ENCODE results near the gene GUCA2B.

GUCA2B gene

DNA sequence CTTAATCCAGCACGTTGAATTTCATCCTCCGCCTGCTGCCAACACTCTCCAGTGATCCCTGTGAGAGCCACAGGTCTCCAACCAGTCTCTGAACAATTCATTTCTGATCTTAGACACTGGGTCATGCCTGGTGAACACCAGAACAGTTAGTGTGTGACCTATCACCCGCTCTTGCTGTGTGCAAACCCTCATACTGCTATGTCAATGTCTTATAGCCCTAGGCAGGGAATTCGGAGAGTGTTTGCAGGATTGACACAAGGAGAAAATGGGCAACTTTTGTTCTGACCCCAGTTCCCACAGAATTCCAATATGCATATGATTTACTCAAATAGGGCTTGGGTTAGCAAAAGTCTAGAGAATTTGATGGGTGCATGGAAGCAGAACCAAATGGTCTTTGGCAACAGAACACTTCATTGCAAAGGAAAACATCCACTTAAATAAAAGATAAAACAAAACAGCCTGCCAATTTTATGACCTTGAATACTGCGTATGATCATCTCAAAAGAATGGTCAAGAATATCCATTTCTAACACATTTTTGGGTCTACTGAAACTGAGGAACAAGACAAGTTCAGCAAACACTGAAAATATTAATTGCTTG, 23.0 kb upstream of the GUCA2B start:
- H3K9me2 ChIP-seq (replicated peaks; ENCODE audit: low read depth, low read length): no peaks in the 10 kb centered on the region
- no peak for TF ChIP-seq EZH2phosphoT487 (IDR thresholded peaks at IDR 0.05; ENCODE audit: borderline replicate concordance)
- TF ChIP-seq, protein P1, sequence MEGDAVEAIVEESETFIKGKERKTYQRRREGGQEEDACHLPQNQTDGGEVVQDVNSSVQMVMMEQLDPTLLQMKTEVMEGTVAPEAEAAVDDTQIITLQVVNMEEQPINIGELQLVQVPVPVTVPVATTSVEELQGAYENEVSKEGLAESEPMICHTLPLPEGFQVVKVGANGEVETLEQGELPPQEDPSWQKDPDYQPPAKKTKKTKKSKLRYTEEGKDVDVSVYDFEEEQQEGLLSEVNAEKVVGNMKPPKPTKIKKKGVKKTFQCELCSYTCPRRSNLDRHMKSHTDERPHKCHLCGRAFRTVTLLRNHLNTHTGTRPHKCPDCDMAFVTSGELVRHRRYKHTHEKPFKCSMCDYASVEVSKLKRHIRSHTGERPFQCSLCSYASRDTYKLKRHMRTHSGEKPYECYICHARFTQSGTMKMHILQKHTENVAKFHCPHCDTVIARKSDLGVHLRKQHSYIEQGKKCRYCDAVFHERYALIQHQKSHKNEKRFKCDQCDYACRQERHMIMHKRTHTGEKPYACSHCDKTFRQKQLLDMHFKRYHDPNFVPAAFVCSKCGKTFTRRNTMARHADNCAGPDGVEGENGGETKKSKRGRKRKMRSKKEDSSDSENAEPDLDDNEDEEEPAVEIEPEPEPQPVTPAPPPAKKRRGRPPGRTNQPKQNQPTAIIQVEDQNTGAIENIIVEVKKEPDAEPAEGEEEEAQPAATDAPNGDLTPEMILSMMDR (conservative IDR thresholded peaks at IDR 0.05; ENCODE audit: low read length): no peak
- H3K79me2 ChIP-seq (ENCODE audit: insufficient read depth, low read length): no peaks in the 10 kb centered on the region

DNA sequence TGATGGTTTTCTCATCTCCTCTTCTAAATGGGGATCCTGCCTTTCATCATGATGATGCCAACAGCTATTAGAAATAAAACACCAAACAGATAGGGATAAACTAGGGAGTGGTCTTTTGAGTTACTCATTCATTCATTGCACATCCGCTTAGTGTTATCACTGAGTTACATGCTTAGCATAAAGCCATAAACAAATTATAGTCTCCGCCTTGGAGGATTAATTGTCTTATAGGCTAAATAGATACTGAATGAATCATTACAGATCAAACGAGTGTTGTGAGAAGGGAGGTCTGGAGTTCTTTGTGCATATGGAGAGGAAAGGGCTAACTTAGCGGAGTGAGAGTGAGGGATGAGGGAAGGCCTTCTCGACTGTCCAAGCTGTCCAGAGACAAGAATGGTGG, 19.8 kb upstream of the GUCA2B start:
- H4K20me1 ChIP-seq (ENCODE audit: insufficient read depth, low read length, poor library complexity, severe bottlenecking): no peaks in the 10 kb centered on the region
- no peaks in the 10 kb centered on the region for H3K79me2 ChIP-seq (ENCODE audit: insufficient read depth, low read length)
- TF ChIP-seq, protein P1 (conservative IDR thresholded peaks at IDR 0.05; ENCODE audit: low read length): no peak
- TF ChIP-seq EZH2phosphoT487 (IDR thresholded peaks at IDR 0.05; ENCODE audit: borderline replicate concordance): no peak
- no peaks in the 10 kb centered on the region for H3K9me2 ChIP-seq (replicated peaks; ENCODE audit: low read depth, low read length)
- no peak overlapping the region for H3K4me2 ChIP-seq (ENCODE audit: low read depth, low read length, poor library complexity, severe bottlenecking)
- no peaks in the 10 kb centered on the region for H3K9me3 ChIP-seq (ENCODE audit: insufficient read depth, low read depth, low read length)
- H2AFZ ChIP-seq (ENCODE audit: low read length): no peak overlapping the region
- H3K9ac ChIP-seq (ENCODE audit: low read depth, low read length, poor library complexity, severe bottlenecking): no peak overlapping the region
- H3K27me3 ChIP-seq (ENCODE audit: insufficient read depth, low read length, poor library complexity, severe bottlenecking): no peaks in the 10 kb centered on the region
- no peak overlapping the region for H3K4me3 ChIP-seq (ENCODE audit: low read length, poor library complexity, severe bottlenecking)
- H3K36me3 ChIP-seq (ENCODE audit: insufficient read depth, low read length): no peaks in the 10 kb centered on the region
- H3K4me1 ChIP-seq (ENCODE audit: insufficient read depth, low read length, poor library complexity, severe bottlenecking): no peaks in the 10 kb centered on the region
- H3F3A ChIP-seq (ENCODE audit: low read depth): no peaks in the 10 kb centered on the region

More for the DNA sequence above, 23.0 kb upstream of the GUCA2B start:
- Histone ChIP-seq H3K4me2 (ENCODE audit: low read depth, low read length, poor library complexity, severe bottlenecking) (no peak overlapping the region), H2AFZ (ENCODE audit: low read length) (no peak overlapping the region), H4K20me1 (ENCODE audit: insufficient read depth, low read length, poor library complexity, severe bottlenecking) (no peaks in the 10 kb centered on the region), H3K9me3 (ENCODE audit: insufficient read depth, low read depth, low read length) (no peaks in the 10 kb centered on the region), H3K4me3 (ENCODE audit: low read length, poor library complexity, severe bottlenecking) (no peak overlapping the region), H3F3A (ENCODE audit: low read depth) (no peaks in the 10 kb centered on the region), H3K27me3 (ENCODE audit: insufficient read depth, low read length, poor library complexity, severe bottlenecking) (peaks cover 10% of the 10 kb centered on the region), H3K36me3 (ENCODE audit: insufficient read depth, low read length) (no peaks in the 10 kb centered on the region), H3K9ac (ENCODE audit: low read depth, low read length, poor library complexity, severe bottlenecking) (no peak overlapping the region), H3K4me1 (ENCODE audit: insufficient read depth, low read length, poor library complexity, severe bottlenecking) (no peaks in the 10 kb centered on the region)

DNA sequence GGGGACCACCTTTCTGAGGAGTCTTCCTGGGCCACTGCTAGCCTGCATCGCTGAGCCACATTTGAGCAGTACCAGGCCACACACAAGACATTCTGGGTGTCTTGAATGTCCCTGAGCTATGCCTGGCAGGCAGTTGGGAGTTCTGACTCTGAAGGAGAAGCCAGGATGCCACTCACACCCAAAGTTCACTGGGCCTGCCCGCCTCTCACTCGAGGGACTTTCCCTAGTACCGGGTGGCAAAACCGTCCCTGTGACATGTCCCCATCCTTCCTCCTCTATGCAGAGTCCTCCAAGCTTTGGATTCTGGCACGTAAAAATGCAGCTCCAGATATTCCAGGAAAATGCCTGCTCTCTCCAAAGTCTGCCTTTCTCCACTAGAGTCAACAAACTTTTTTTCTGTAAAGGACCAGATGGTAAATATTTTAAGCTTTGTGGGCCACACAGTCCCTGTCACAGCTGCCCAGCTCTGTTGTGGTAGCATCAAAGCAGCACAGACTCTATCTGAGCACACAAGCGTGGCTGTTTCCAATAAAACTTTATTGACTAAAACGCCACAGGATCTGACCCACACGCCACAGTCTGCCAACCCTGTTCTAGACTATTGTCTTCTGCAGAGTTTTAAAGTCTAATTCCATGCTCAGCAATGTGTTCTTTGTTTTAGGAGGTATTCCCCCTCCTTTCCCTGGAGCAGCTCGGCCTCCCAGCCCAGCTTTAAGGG, 19.2 kb upstream of the GUCA2B start:
- TF ChIP-seq, protein P1 (conservative IDR thresholded peaks at IDR 0.05; ENCODE audit: low read length): no peak
- TF ChIP-seq EZH2phosphoT487 (IDR thresholded peaks at IDR 0.05; ENCODE audit: borderline replicate concordance): no peak
- Histone ChIP-seq H3K9me3 (ENCODE audit: insufficient read depth, low read depth, low read length) (no peaks in the 10 kb centered on the region), H3K36me3 (ENCODE audit: insufficient read depth, low read length) (no peaks in the 10 kb centered on the region), H3K4me1 (ENCODE audit: insufficient read depth, low read length, poor library complexity, severe bottlenecking) (no peaks in the 10 kb centered on the region), H3K9ac (ENCODE audit: low read depth, low read length, poor library complexity, severe bottlenecking) (no peak overlapping the region), H3K4me3 (ENCODE audit: low read length, poor library complexity, severe bottlenecking) (no peak overlapping the region), H3K4me2 (ENCODE audit: low read depth, low read length, poor library complexity, severe bottlenecking) (no peak overlapping the region), H3F3A (ENCODE audit: low read depth) (no peaks in the 10 kb centered on the region), H3K9me2 (replicated peaks; ENCODE audit: low read depth, low read length) (no peaks in the 10 kb centered on the region), H3K79me2 (ENCODE audit: insufficient read depth, low read length) (no peaks in the 10 kb centered on the region), H2AFZ (ENCODE audit: low read length) (no peak overlapping the region), H4K20me1 (ENCODE audit: insufficient read depth, low read length, poor library complexity, severe bottlenecking) (no peaks in the 10 kb centered on the region), H3K27me3 (ENCODE audit: insufficient read depth, low read length, poor library complexity, severe bottlenecking) (no peaks in the 10 kb centered on the region)

Measured in Loucy (cell line).